Karpas-422 (cell line): ENCODE measurements around the gene NAA10. TPM values are rescaled to one million over a fixed set of nuclear protein-coding genes. Genes with fewer than 3 reads are reported as not detected.

Experiments
- DNase-seq: peaks from one replicate; pipeline ENCODE4 v3.0.0-alpha.2; 2015
- H2AFZ ChIP-seq: fragments of 200-600 bp; sonication (generic); 2 replicates; pipeline ENCODE4 v1.6.1; 2014; ENCODE audit warnings: antibody characterized with exemption, low read length, mixed read lengths
- H3K27ac ChIP-seq: fragments of 200-600 bp; sonication (generic); 2 replicates; pipeline ENCODE4 v1.5.1; 2014; ENCODE audit warnings: mild to moderate bottlenecking, low read length, moderate library complexity
- H3K27me3 ChIP-seq: fragments of 200-600 bp; sonication (generic); 2 replicates; pipeline ENCODE4 v1.6.1; 2014; ENCODE audit warnings: low read length, mixed read lengths
- H3K36me3 ChIP-seq: fragments of 200-600 bp; sonication (generic); 2 replicates; pipeline ENCODE4 v1.6.1; 2014; ENCODE audit warnings: low read length, mixed read lengths; ENCODE audit not compliant: insufficient read depth
- H3K4me1 ChIP-seq: fragments of 200-600 bp; sonication (generic); 2 replicates; pipeline ENCODE4 v1.6.1; 2014; ENCODE audit warnings: mild to moderate bottlenecking, low read length, mixed read lengths
- H3K4me2 ChIP-seq: fragments of 200-600 bp; sonication (generic); 2 replicates; pipeline ENCODE4 v1.6.1; 2014; ENCODE audit warnings: low read length, low read depth, mild to moderate bottlenecking; ENCODE audit not compliant: poor library complexity, severe bottlenecking
- H3K4me3 ChIP-seq: fragments of 200-600 bp; sonication (generic); 2 replicates; pipeline ENCODE4 v1.5.1; 2014; ENCODE audit warnings: mild to moderate bottlenecking, antibody characterized with exemption, low read length, mixed read lengths
- H3K79me2 ChIP-seq: fragments of 200-600 bp; sonication (generic); 2 replicates; pipeline ENCODE4 v1.6.1; 2014; ENCODE audit warnings: mild to moderate bottlenecking, low read length, mixed read lengths
- H3K9ac ChIP-seq: fragments of 200-600 bp; sonication (generic); 2 replicates; pipeline ENCODE4 v1.6.0; 2014; ENCODE audit warnings: low read length
- H3K9me2 ChIP-seq: fragments of 200-600 bp; sonication (generic), shearing (Covaris generic); replicated peaks from 2 replicates; pipeline ENCODE4 v1.6.0; 2014; ENCODE audit warnings: mild to moderate bottlenecking, low read length, moderate library complexity; ENCODE audit not compliant: insufficient read depth
- H3K9me3 ChIP-seq: fragments of 300-700, 200-600 bp; sonication (generic); 2 replicates; pipeline ENCODE4 v1.6.1; 2014; ENCODE audit warnings: low read length, mixed read lengths
- H4K20me1 ChIP-seq: fragments of 200-600 bp; sonication (generic); 2 replicates; pipeline ENCODE4 v1.6.1; 2014; ENCODE audit warnings: mild to moderate bottlenecking, antibody characterized with exemption, low read length, low read depth; ENCODE audit not compliant: insufficient read depth
- total RNA-seq: library from RNA; depleted of rRNA; stranded (reverse); fragments of >200 nt; shearing (Covaris generic); gene quantifications from 2 replicates; pipeline ENCODE4 v1.2.3, GENCODE V29; 2014; ENCODE audit warnings: low replicate concordance

The NAA10 gene
- total RNA-seq, 1 experiment from 2014 or later: 103 TPM

- Histone ChIP-seq H3K4me3 (no peak overlapping the region), H3K27me3 (no peaks in the 10 kb centered on the region), H4K20me1 (0 out of 2 replicates have a peak, but pooled peaks cover 4% of the 10 kb centered on the region), H3K79me2 (no peaks in the 10 kb centered on the region), H3K36me3 (peaks cover 11% of the 10 kb centered on the region), H3K4me1 (no peaks in the 10 kb centered on the region), H3K4me2 (no peak overlapping the region), H2AFZ (no peak overlapping the region), H3K9me2 (no peaks in the 10 kb centered on the region), H3K9ac (no peak overlapping the region), H3K27ac (no peak overlapping the region), H3K9me3 (no peaks in the 10 kb centered on the region)
- DNase-seq: no peak
These were observed 20.4 kb upstream of the NAA10 start for GRCh38 chrX:153955228-153955732.

DNA sequence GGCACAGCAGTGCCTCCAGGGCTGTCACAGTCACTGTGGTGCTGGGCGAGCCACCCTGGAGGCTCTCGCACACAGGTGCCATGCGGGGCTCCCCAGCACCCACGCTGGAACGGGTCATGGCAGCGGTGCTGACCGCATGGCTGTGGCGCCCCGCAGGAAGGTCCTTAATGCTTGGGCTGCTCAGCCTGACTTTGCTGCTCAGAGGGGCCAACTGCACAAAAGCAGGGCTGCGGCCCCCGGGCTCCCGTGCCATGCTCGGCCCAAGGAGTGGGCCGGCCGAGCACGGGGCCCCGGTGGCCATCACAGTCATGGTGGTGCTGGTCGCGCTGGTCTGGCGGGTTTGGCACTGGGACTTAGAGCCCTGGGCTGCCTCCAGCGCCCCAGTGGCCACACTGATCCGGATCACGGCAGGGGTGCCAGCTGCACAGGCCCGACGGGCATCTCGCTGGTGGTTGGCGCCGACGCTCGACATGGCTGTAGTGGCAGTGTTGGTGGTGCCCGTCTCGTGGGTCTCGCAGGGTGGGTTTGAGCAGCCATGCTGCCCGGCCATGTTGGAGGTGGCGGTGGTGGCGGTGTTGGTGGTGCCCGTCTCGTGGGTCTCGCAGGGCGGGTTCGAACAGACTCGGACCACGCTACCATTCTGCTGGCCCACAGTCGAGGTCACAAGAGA is 19.9 kb upstream of the NAA10 start:
- Histone ChIP-seq H3K27ac (no peak overlapping the region), H3K9ac (no peak overlapping the region), H2AFZ (no peak overlapping the region), H3K9me3 (no peaks in the 10 kb centered on the region), H3K36me3 (peaks cover 11% of the 10 kb centered on the region), H3K4me3 (no peak overlapping the region), H3K79me2 (no peaks in the 10 kb centered on the region), H4K20me1 (0 out of 2 replicates have a peak, but pooled peaks cover 4% of the 10 kb centered on the region), H3K4me2 (no peak overlapping the region), H3K27me3 (no peaks in the 10 kb centered on the region), H3K4me1 (no peaks in the 10 kb centered on the region), H3K9me2 (no peaks in the 10 kb centered on the region)
- no peak for DNase-seq

GRCh38 chrX:153953892-153954557 is 19.2 kb upstream of the NAA10 start:
- H3K9ac ChIP-seq: no peak overlapping the region
- H3K4me1 ChIP-seq: no peaks in the 10 kb centered on the region
- no peak overlapping the region for H3K27ac ChIP-seq
- H3K4me3 ChIP-seq: no peak overlapping the region
- H3K79me2 ChIP-seq: no peaks in the 10 kb centered on the region
- H4K20me1 ChIP-seq: 0 out of 2 replicates have a peak, but pooled peaks cover 4% of the 10 kb centered on the region
- no peak overlapping the region for H3K4me2 ChIP-seq
- no peak overlapping the region for H2AFZ ChIP-seq
- H3K9me3 ChIP-seq: no peaks in the 10 kb centered on the region
- H3K9me2 ChIP-seq: no peaks in the 10 kb centered on the region
- DNase-seq: no peak
- no peaks in the 10 kb centered on the region for H3K27me3 ChIP-seq
- H3K36me3 ChIP-seq: peaks cover 11% of the 10 kb centered on the region

- Histone ChIP-seq H3K4me2 (no peak overlapping the region), H3K4me1 (no peaks in the 10 kb centered on the region), H2AFZ (no peak overlapping the region), H3K27me3 (no peaks in the 10 kb centered on the region), H3K27ac (no peak overlapping the region), H3K9ac (no peak overlapping the region), H3K4me3 (no peak overlapping the region), H3K79me2 (no peaks in the 10 kb centered on the region), H4K20me1 (0 out of 2 replicates have a peak, but pooled peaks cover 4% of the 10 kb centered on the region), H3K36me3 (peaks cover 11% of the 10 kb centered on the region), H3K9me2 (no peaks in the 10 kb centered on the region), H3K9me3 (no peaks in the 10 kb centered on the region)
- DNase-seq: peak; percentile 93
These were observed 18.5 kb upstream of the NAA10 start for GRCh38 chrX:153953342-153953830.

DNA sequence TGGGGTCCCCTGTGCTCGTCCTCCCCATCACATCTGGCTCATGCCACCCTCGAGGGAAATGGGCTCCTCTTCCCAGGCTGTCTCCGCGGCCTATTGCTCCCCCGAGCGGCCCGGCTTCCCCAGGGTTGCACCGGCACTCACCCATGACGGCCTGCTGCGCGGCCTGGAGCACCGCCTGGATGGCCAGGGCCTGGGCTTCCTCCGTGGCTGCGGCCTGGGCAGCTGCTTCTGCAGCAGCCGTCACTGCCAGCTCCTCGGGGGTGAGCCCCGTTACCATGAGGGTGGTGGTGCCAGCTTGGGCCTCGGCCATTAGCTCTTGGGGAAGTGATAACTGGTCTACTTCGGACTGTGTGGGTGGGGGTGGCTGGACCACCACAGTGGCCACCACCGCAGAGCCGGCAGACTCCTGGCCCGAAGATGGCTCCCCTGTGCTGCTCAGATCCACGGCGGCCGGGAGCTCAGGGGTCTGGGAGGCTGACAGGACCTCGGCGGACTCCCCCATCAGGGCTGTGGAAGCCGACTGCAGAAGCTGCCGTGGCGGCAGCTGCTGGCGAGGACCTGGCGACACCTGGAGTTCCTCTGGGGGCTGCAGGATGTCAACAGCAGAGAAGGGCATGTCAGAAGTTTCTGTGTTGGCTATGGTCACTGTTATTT is 17.7 kb upstream of the NAA10 start:
- Histone ChIP-seq H3K27ac (no peak overlapping the region), H3K4me2 (no peak overlapping the region), H3K4me1 (no peaks in the 10 kb centered on the region), H2AFZ (no peak overlapping the region), H3K4me3 (no peak overlapping the region), H3K9ac (no peak overlapping the region), H3K9me2 (no peaks in the 10 kb centered on the region), H3K79me2 (no peaks in the 10 kb centered on the region), H4K20me1 (0 out of 2 replicates have a peak, but pooled peaks cover 4% of the 10 kb centered on the region), H3K36me3 (peaks cover 11% of the 10 kb centered on the region), H3K9me3 (no peaks in the 10 kb centered on the region), H3K27me3 (no peaks in the 10 kb centered on the region)
- DNase-seq: no peak

DNA sequence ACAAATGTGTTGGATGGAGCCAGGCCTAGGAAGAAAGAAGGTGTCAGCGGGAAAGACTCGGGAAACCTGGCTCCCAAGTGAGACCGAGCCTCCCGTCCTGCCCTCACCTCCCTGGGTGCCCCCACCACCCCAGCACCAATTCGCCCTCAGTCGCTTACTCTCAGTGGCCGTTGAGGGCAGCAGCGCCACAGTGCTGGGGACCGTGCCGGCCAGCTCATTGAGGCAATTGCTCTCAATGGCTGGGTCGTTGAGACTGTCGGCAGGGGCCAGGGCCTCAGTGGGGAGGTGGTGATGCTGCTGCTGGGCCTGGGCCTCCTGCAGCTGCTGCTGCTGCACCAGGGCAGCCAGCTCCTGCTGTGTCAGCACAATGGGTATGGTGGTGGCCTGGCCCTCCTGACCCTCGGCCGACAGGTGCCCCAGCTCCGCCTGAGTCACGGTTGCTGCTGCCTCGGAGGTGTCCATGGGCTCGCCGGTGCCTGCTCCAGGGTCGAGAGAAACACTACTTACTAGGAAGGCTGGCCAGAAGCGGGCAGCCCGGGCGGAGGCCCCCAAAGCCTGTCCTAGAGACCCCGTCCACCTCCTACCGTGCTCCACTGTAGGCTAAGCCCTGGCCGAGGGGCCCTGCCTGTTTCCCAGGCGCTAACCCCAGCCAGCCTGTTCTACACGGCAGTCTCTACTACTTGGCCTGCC is 17.0 kb upstream of the NAA10 start:
- H3K36me3 ChIP-seq: peaks cover 11% of the 10 kb centered on the region
- H3K9me2 ChIP-seq: no peaks in the 10 kb centered on the region
- no peak overlapping the region for H3K27ac ChIP-seq
- H3K9ac ChIP-seq: no peak overlapping the region
- H4K20me1 ChIP-seq: 0 out of 2 replicates have a peak, but pooled peaks cover 4% of the 10 kb centered on the region
- no peaks in the 10 kb centered on the region for H3K79me2 ChIP-seq
- no peak overlapping the region for H3K4me3 ChIP-seq
- H3K27me3 ChIP-seq: no peaks in the 10 kb centered on the region
- H2AFZ ChIP-seq: no peak overlapping the region
- no peak for DNase-seq
- no peak overlapping the region for H3K4me2 ChIP-seq
- no peaks in the 10 kb centered on the region for H3K9me3 ChIP-seq
- H3K4me1 ChIP-seq: no peaks in the 10 kb centered on the region

GRCh38 chrX:153950127-153950526 is 15.3 kb upstream of the NAA10 start:
- peaks cover 11% of the 10 kb centered on the region for H3K36me3 ChIP-seq
- no peak overlapping the region for H3K27ac ChIP-seq
- no peaks in the 10 kb centered on the region for H3K9me3 ChIP-seq
- no peaks in the 10 kb centered on the region for H3K79me2 ChIP-seq
- no peaks in the 10 kb centered on the region for H3K27me3 ChIP-seq
- no peak overlapping the region for H2AFZ ChIP-seq
- H3K9me2 ChIP-seq: no peaks in the 10 kb centered on the region
- H4K20me1 ChIP-seq: 0 out of 2 replicates have a peak, but pooled peaks cover 4% of the 10 kb centered on the region
- DNase-seq: no peak
- no peak overlapping the region for H3K9ac ChIP-seq
- no peak overlapping the region for H3K4me2 ChIP-seq
- H3K4me1 ChIP-seq: no peaks in the 10 kb centered on the region
- no peak overlapping the region for H3K4me3 ChIP-seq
